Small intestine (tissue), 7 donors: ENCODE data around the gene LDLRAP1. TPM values are rescaled to one million over a fixed set of nuclear protein-coding genes. Genes with fewer than 3 reads are reported as not detected.
A peak's percentile ranks its signal among the peaks of the same experiment; 100 is the strongest.

Experiments used
- DNase-seq, 2 donors: peaks; one replicate each; pipeline versions ENCODE4 v3.0.0 to v3.0.0-alpha.2; 2013
- FAIRE-seq: peaks from 2 replicates; lab custom pipeline; 2012; peaks lifted over from hg19 to GRCh38; lab: Jason Lieb, UNC
- H3K27ac ChIP-seq, 3 donors: one replicate each; pipeline ENCODE4 v1.5.1; 2013; ENCODE audit warnings: low read length in 2 of 3, mild to moderate bottlenecking in 2 of 3, control low read depth in 1 of 3, inconsistent platforms in 1 of 3, low read depth in 1 of 3, moderate library complexity in 1 of 3
- H3K27me3 ChIP-seq, 3 donors: one replicate each; pipeline ENCODE4 v1.6.1; 2013; ENCODE audit warnings: low read length in 3 of 3, inconsistent platforms in 1 of 3; ENCODE audit not compliant: control insufficient read depth in 3 of 3, insufficient read depth in 3 of 3
- H3K36me3 ChIP-seq, 3 donors: one replicate each; pipeline ENCODE4 v1.6.1; 2013; ENCODE audit warnings: low read length in 3 of 3, inconsistent platforms in 1 of 3, low read depth in 1 of 3, mild to moderate bottlenecking in 1 of 3, moderate library complexity in 1 of 3; ENCODE audit not compliant: control insufficient read depth in 3 of 3, insufficient read depth in 2 of 3
- H3K4me1 ChIP-seq, 3 donors: one replicate each; pipeline ENCODE4 v1.6.1; 2013; ENCODE audit warnings: low read length in 2 of 3, inconsistent platforms in 1 of 3, low read depth in 1 of 3, mild to moderate bottlenecking in 1 of 3, moderate library complexity in 1 of 3; ENCODE audit not compliant: control insufficient read depth in 3 of 3, insufficient read depth in 2 of 3
- H3K4me3 ChIP-seq, 3 donors: one replicate each; pipeline ENCODE4 v1.5.1; 2013; ENCODE audit warnings: low read length in 3 of 3, control low read depth in 1 of 3, inconsistent platforms in 1 of 3, low read depth in 1 of 3, mild to moderate bottlenecking in 1 of 3, moderate library complexity in 1 of 3
- H3K9me3 ChIP-seq, 2 donors: one replicate each; pipeline ENCODE4 v1.6.1; 2013; ENCODE audit warnings: low read depth in 1 of 2, low read length in 1 of 2; ENCODE audit not compliant: control insufficient read depth in 2 of 2, insufficient read depth in 1 of 2
- WGBS, 3 donors: extraction: QIAGEN DNeasy Blood & Tissue Kit; methylation state at CpG; one replicate each; pipeline ENCODE4 v1.1.7; 2013; 5-methylcytosine and 5-hydroxymethylcytosine counted together
- polyA plus RNA-seq, 4 donors: library from polyadenylated mRNA; stranded (reverse) in 3 of 4; unstranded in 1 of 4; fragments of 200-250 nt in 3 of 4; fragments of 120-200 nt in 1 of 4; gene quantifications; one replicate each; pipeline versions ENCODE4 v1.2.1 to v1.2.3, GENCODE V29; 2013
- donor health status: healthy with polysubstance abuse.
- donor health status: control.
- donor health status: control.
- donor health status: Bipolar disorder and iron deficiency.
- donor health status: healthy.

The LDLRAP1 gene
- polyA plus RNA-seq, 4 donors, result 9.5 to 23.3 (median 15.6) TPM

DNA sequence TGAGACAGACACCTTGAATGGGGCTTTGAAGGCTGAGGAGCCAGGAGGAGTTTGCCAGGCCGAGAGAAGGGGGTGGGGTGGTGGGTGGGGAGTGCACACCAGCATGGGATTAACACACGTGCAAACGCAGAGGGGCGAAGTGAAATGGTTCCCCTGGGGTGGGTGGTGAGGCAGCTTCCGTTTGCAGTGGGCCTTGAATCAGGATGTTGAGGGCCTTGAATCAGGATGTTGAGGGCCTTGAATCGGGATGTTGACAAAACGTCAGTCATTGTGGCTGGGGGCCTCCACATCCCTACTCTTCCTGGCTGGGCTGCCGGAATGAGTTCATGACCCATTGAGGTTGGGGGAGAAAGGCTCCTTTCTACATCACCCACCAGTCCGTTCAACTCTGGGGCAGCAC is 16.6 kb downstream of the LDLRAP1 start:
- FAIRE-seq (no peak), DNase-seq (no peak)
- peaks cover 12 to 36% (median 24%) of the 10 kb centered on the region in 3 donors for H3K4me1 ChIP-seq
- peaks cover 0 to 85% (median 2%) of the 10 kb centered on the region in 3 donors for H3K36me3 ChIP-seq
- WGBS, 3 donors, result 70 to 89% (median 83%) methylated on average over 9 of the region's 9 CpGs
- peak overlapping the region in 1 of 3 donors; percentile 4 for H3K27ac ChIP-seq
- H3K4me3 ChIP-seq, result no peak overlapping the region
- no peaks in the 10 kb centered on the region for H3K9me3 ChIP-seq
- H3K27me3 ChIP-seq, result no peaks in the 10 kb centered on the region

DNA sequence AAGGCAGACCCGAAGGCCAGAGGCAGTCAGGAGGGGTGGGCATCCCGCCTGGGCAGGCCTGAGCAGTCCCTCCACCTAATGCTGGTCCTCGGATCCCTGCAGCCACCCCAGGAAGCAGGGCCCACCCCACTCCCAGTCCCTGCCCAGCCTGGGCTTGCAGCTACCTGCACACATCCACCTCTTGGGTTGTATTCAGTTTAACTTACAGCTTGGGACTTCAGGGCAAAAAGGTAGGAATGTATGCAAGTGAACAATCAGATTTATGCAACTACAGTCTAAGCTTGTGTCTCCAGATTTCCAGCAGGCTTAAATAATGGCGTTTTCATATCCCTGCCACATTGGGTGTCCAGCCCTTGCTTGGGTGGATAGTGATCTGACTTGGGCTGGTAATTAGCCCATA is 17.4 kb downstream of the LDLRAP1 start:
- Histone ChIP-seq H3K27me3 (no peaks in the 10 kb centered on the region), H3K4me1 (peaks cover 12 to 36% (median 24%) of the 10 kb centered on the region in 3 donors), H3K36me3 (peaks cover 0 to 85% (median 2%) of the 10 kb centered on the region in 3 donors), H3K27ac (peak overlapping the region in 1 of 3 donors; percentile 50), H3K9me3 (no peaks in the 10 kb centered on the region), H3K4me3 (no peak overlapping the region)
- no peak for DNase-seq
- FAIRE-seq, result no peak
- WGBS, 3 donors, result 82 to 92% (median 86%) methylated on average over 4 of the region's 4 CpGs

DNA sequence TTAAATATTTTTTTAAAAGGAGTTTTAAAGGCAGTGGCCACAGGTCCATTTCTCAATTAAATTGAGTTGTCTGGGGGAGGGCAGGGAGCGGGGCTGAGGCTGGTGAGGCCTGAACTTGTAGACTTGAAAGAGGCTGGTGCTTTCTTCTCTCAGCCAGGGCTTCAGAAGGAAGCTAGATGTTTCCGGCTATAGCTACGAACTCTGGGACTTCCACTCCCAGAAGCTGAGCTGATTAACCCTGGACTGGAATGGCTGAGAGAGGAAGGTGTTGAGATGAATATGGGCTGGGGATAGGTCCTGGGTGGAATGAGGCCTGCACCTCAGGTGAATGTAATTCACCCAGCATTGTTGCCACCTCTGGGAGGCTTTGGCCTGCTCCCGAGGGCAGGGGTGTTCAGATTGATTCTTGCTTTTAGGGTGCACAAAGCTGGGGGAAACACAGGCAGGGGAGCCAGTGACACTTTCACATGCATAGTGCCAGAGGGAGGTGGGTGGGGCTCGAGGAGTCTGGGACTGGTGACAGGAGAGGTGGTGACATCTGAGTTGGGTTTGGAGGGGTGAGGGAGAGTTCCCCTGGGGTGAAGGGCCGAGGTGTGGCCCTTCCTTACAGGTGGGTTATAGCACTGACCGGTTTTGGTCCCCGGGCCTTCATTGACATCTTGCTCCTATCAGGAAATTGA is 18.2 kb downstream of the LDLRAP1 start:
- no peak for FAIRE-seq
- H3K9me3 ChIP-seq, result no peaks in the 10 kb centered on the region
- H3K27me3 ChIP-seq, result no peaks in the 10 kb centered on the region
- WGBS, 3 donors, result 25 to 51% (median 43%) methylated on average over 8 of the region's 8 CpGs
- H3K4me3 ChIP-seq, result no peak overlapping the region
- peaks cover 0 to 79% (median 2%) of the 10 kb centered on the region in 3 donors for H3K36me3 ChIP-seq
- peaks cover 12 to 30% (median 17%) of the 10 kb centered on the region in 3 donors for H3K4me1 ChIP-seq
- peak; percentile 42 to 55 for DNase-seq
- H3K27ac ChIP-seq, result peak overlapping the region; percentile 51 to 87 (median 82)

DNA sequence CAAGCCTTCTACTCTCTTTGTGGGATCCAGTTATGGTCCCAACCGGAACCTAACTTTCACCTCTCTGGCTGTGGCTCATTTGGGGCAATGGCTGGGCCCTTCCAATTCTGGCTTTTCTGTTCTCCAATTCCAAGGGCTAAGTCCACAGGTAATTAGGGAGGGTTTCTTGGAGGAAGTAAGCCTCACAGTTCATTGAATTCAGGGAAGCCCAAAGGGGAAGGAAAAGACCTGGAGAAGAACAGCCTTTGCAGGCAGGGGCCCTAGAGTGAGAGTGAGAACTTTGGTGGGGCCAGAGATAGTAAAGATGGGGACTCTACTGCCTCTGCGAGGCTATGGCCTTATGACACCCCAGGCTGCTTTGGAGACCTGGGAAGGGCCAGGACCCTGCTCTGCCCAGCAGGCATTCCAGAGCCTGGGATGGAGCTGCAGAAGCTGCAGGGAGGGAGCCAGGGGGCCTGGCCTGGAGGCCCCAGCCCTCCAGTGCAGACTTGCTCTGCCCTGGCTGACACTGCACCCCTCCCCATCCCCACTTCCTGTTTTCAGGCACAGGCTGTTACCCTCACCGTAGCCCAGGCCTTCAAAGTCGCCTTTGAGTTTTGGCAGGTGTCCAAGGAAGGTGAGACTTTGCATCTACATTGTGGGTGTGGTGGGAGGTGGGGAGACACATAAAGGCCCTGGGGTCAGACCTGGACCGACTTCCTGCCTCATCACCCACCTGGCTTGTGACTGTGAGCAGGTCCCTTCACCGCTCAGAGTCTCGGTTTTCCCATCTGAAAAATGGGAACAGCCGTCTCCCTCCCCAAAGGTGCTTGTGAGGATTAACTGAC is 18.9 kb downstream of the LDLRAP1 start:
- FAIRE-seq (no peak), DNase-seq (peak; percentile 91 to 99)
- H3K36me3 ChIP-seq, result peaks cover 0 to 81% (median 2%) of the 10 kb centered on the region in 3 donors
- H3K9me3 ChIP-seq, result no peaks in the 10 kb centered on the region
- WGBS, 3 donors, result 14 to 48% (median 23%) methylated on average over 8 of the region's 8 CpGs
- peaks cover 10 to 25% (median 17%) of the 10 kb centered on the region in 3 donors for H3K4me1 ChIP-seq
- H3K27me3 ChIP-seq, result no peaks in the 10 kb centered on the region
- H3K27ac ChIP-seq, result peak overlapping the region; percentile 51 to 87 (median 82)
- H3K4me3 ChIP-seq, result no peak overlapping the region

DNA sequence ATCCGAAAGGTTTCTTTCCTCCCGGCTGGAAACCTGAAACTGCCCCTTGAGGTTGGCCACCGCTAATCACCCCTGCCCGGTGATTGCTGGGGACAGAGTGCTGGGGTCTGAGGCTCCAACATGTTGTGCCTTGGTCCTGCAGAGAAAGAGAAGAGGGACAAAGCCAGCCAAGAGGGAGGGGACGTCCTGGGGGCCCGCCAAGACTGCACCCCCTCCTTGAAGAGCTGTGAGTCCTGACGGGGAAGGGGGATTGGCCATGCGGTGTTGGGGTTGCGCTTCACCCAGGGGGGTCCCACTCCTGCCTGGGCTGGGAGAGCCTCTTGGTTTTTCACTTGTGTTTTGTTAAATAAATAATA is 19.5 kb downstream of the LDLRAP1 start:
- Histone ChIP-seq H3K27me3 (no peaks in the 10 kb centered on the region), H3K4me3 (no peak overlapping the region), H3K27ac (peak overlapping the region in 2 of 3 donors; percentile 82 to 87), H3K4me1 (peaks cover 10 to 25% (median 17%) of the 10 kb centered on the region in 3 donors), H3K9me3 (no peaks in the 10 kb centered on the region), H3K36me3 (peaks cover 0 to 80% (median 2%) of the 10 kb centered on the region in 3 donors)
- WGBS, 3 donors, result 62 to 73% (median 71%) methylated on average over 9 of the region's 9 CpGs
- DNase-seq (no peak), FAIRE-seq (no peak)

DNA sequence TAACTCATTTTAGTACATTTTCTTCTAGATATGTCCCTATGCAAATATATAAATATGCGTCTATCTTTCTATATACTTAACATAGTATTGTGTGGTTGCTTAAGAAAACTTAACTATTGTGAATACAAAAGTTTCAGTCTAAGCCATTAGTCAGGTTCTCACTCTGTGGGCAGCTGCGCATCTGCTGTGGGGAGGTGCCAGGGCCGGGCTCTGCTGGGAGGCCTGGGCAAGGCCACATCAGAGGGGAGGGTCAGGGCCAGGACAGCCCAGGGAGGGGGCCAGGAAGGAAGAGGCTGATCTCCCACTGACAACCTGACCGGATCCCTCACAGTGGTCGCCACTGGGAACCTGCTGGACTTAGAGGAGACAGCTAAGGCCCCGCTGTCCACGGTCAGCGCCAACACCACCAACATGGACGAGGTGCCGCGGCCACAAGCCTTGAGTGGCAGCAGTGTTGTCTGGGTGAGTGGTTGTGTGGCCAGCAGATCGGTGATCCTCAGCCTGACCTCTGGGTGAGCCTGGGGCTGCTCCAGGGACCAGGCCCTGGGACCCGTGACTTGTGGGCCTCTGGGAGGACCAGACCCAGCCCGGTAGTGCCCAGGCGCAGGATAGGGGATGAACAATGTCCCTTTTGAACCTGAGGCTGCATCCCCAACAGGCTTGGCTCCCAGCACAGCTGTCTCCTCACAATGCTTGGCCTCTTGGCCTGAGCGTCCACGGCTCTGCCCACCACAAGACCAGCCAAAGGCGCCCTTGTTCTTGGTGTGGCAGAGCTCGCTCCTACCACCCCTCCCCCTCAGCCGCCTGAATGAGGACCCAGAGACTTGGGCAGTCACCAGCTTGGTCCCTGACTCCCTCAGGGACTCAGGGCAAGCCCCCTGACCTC is 20.2 kb downstream of the LDLRAP1 start:
- FAIRE-seq, result no peak
- H3K9me3 ChIP-seq, result no peaks in the 10 kb centered on the region
- no peaks in the 10 kb centered on the region for H3K27me3 ChIP-seq
- H3K27ac ChIP-seq, result no peak overlapping the region
- 89 to 95% (median 91%) methylated on average over 18 to 20 of the region's 20 CpGs for WGBS, 3 donors
- H3K36me3 ChIP-seq, result peaks cover 0 to 79% (median 2%) of the 10 kb centered on the region in 3 donors
- no peak for DNase-seq
- H3K4me1 ChIP-seq, result peaks cover 10 to 32% (median 17%) of the 10 kb centered on the region in 3 donors
- no peak overlapping the region for H3K4me3 ChIP-seq

DNA sequence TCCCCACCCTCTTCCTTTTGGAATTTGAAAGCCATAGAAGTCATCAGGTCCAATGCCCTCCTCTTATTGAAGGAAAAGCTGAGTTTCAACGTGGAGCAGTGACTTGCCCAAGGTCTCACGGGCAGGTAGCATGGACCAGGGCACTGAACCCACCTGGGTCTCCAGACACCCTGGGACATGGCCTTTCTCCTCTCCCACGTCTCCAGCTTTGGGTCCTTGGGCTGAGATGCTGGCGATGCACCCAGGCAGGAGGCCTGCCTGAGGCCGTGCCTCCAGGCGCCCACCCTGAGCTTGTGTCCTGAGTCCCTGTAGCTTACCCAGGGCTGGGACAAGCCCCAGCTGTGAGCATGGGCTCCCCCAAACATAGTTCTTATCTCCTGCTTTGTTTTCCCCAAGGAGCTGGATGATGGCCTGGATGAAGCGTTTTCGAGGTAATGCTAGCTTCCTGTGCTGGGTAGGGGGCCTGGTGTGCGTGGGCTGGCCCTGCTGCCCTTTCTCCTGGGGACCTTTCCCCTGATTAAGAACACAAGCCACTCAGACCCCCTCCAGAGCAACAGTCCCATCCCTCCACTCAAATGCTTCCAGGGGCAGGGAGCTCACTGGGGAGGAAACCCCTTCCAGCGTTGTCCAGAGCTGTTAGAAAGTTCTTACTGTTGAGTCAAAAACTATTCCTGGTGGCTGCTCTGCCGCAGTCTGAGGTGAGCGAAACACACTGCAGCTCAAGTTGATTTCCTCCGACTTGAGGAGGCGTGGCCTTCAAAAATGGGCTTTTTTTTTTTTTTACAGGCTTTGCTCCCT is 21.6 kb downstream of the LDLRAP1 start:
- H3K4me3 ChIP-seq, result no peak overlapping the region
- no peak for FAIRE-seq
- peaks cover 10 to 44% (median 19%) of the 10 kb centered on the region in 3 donors for H3K4me1 ChIP-seq
- H3K36me3 ChIP-seq, result peaks cover 0 to 70% (median 2%) of the 10 kb centered on the region in 3 donors
- peak in 1 of 2 donors; percentile 32 for DNase-seq
- 75 to 88% (median 79%) methylated on average over 14 of the region's 14 CpGs for WGBS, 3 donors
- H3K27me3 ChIP-seq, result no peaks in the 10 kb centered on the region
- H3K27ac ChIP-seq, result peak overlapping the region in 1 of 3 donors; percentile 26
- no peaks in the 10 kb centered on the region for H3K9me3 ChIP-seq
